Activated gamma-delta T cell treated with anti-CD3 and anti-CD28 coated beads, Interleukin-2, amount 50 U/mL, for 16 hours (primary cell): ENCODE measurements around the gene GMIP.

ENCODE experiments used
- DNase-seq: peaks from one replicate; pipeline ENCODE4 v3.0.0-alpha.2; 2020; ENCODE audit warnings: low read depth

Gene GMIP

GRCh38 chr19:19635313-19635702 lies 8.1 kb downstream of the GMIP start:
- DNase-seq: no peak

- DNase-seq: no peak
Observed at GRCh38 chr19:19634516-19635312, 8.7 kb downstream of the GMIP start.

- DNase-seq: no peak
Observed at GRCh38 chr19:19633711-19634515, 9.5 kb downstream of the GMIP start.

GRCh38 chr19:19632661-19633060 lies 10.8 kb downstream of the GMIP start:
- DNase-seq: no peak

GRCh38 chr19:19631346-19631745 lies 12.1 kb downstream of the GMIP start:
- no peak for DNase-seq

- DNase-seq: no peak
Observed at GRCh38 chr19:19630426-19630825, 13.0 kb downstream of the GMIP start.

GRCh38 chr19:19630062-19630414 lies 13.4 kb downstream of the GMIP start:
- no peak for DNase-seq

GRCh38 chr19:19628501-19629134 lies 14.8 kb downstream of the GMIP start:
- DNase-seq: peak; percentile 38

DNA sequence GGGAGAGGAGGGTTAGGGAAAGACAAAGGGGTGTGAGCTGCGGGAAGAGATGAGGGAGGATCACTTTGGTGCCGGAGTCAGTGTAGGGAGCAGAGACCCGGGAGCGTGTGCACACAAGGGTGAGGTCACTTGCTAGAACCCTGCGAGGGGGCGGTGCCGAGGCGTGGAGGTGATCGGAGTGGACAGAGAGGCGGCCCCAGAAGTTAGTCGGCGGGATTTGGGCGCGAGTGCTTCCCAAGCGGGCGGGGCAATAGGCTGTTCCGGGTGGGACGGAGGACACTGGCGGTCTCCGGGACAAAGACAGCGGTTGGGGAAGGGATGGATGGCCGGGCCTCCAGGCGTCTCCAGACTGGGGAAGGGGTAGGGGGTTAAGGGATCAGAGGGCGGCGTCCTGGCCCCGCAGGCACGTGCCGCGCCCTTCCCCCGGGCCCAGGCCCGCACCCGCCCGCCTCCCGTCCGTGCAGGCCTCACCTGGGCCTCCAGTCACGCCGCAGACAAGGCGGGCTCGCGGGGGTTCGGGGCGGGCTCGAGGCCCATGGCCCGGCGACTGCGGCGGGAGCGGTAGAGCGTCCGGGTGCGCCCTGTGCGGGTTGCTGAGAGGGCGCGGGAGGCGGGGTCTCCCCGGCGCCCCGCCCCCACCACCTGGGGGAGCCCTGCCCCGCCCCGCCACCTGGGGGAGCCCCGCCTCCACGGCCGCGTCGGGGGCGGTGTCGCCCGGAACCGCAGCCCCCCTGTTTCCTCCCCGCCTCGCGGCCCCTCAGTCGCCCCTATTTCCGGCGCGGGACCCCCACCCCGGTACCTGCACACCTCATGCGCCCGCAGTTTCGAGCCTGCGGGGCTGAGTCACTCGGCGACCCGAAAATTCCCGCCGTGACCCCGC lies 15.6 kb downstream of the GMIP start, which contains the start of gene LPAR2:
Gene LPAR2 (minus strand): TSS at position 600 of the 880 bp plus-strand sequence. CDS start 945 bp downstream, outside the sequence.
- peak; percentile 66 for DNase-seq

DNA sequence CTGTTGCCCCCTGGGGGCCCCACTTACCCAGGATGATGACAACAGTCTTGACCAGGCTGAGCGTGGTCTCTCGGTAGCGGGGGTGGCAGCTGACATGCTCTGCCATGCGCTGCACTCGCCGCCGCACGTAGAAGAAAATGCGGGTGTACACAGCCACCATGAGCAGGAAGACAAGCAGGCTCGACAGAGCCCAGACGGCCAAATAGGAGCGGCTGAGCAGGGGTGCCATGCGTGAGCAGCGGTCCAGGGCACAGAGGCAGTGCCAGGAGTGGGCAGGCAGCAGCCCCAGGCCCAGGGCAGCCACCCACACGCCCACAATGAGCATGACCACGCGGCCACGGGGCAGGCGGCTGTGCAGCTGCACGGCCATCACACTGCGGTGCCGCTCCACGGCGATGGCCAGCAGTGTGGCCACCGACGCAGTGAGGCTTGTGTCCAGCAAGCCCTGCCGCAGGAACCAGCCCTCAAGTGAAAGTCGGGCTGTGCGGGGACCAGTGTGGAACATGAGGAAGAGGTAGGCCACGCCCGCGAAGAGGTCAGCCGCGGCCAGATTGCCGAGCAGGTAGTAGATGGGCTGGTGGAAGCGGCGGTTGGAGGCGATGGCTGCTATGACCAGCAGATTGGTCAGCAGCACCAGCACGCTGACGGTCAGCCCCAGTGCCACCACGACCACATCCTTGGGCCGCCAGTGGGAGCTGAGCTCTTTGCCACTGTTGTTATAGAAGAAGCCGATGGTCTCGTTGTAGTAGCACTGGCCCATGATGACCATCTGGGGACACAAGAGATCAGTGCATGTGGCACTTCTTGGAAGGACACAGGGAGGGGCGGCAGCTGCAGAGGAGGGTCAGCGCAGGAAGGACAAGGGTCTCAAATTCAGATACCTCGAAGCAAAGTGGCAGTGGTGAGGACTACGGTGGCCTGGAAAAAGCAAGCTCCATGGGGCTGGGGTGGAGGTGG lies 16.7 kb downstream of the GMIP start:
- no peak for DNase-seq

GRCh38 chr19:19624032-19624570 lies 19.4 kb downstream of the GMIP start:
- DNase-seq: no peak

GRCh38 chr19:19623383-19623782 lies 20.1 kb downstream of the GMIP start:
- DNase-seq: no peak

GRCh38 chr19:19619849-19620210 lies 23.6 kb downstream of the GMIP start:
- no peak for DNase-seq

- no peak for DNase-seq
Observed at GRCh38 chr19:19619181-19619848, 24.1 kb downstream of the GMIP start.

DNA sequence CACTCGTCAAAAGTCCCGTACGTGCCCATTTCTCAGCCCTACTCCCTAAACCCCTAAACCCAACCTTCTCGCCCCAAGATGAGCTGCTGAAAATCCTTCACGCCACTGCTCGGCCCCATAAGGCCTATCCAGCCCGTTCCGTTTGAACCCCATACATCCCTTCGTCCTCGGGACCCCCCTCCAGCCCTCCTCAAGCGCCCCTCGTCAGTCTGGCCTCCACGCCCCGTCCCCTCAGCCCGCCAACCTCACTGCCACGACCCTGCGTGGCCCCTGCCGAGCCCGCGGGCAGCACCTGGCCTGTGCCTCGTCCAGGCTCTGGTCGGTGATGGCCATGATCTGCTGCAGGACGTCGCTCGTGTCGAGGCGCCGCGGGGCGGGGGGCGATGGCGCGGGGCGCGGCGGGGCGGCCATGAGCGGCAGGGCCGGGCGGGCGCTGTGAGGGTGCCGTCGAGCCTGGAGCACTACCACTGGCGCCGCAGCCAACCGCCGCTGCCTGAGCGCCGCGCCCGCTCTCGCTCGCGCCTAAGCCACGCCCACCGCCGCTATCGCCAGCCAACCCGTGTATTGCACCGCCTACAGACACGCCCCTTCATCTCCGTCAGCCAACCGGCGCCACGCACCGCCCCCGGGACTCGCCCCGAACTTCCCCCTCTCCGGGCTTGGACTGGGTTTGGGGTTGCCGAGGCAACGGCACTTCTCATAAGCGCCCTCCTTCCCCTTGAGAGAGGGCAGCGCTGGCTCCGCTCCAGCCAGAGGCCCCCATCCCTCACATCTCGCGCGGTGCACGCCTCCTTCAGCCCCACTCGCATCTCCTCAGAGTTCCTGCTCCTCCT lies 25.0 kb downstream of the GMIP start, which contains the start of gene PBX4:
Gene PBX4 (minus strand): TSS at position 469 of the 833 bp plus-strand sequence. CDS start 58 bp downstream, at position 411.
- peak; percentile 99 for DNase-seq

- no peak for DNase-seq
Observed at GRCh38 chr19:19615086-19615485, 28.4 kb downstream of the GMIP start.

- DNase-seq: no peak
Observed at GRCh38 chr19:19613506-19613905, 30.0 kb downstream of the GMIP start.

DNA sequence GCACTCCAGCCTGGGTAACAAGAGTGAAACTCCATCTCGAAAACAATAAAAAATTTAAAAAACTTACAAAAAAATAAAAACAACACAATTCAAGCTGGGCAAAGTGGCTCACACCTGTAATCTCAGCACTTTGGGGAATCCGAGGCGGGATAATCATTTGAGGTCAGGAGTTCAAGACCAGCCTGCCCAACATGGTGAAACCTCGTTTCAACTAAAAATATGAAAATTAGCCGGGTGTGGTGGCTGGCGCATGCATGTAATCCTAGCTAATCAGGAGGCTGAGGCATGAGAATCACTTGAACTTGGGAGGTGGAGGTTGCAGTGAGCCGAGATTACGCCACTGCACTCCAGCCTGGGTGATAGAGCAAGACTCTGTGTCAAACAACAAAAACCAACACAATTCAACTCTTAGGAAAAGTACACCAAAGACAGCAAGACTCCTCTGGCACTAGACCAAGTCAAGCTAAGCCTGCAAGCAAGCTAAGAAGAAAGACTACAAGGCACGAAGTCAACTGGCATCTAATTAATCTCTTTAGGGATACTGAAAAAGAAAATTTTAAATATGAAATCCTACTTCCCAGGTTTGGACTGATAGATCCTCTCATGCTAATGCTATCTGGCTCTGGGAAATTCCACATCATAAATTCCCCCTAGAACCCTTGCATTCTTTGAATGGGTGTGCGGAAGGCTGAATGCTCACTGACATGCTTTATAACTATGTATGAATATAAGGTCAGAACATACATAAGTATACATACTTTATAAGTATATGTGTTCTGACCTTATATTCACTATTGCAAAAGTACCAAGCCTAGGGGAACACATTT lies 32.9 kb downstream of the GMIP start:
- no peak for DNase-seq
